WTC11 (cell line): Measurements from ENCODE around the gene CPNE5. TPM values are rescaled to one million over a fixed set of nuclear protein-coding genes. Genes with fewer than 3 reads are reported as not detected.

ENCODE experiments used
- ATAC-seq: fragments of 200-7000 bp; cut with Tn5 transposase; 2 replicates; pipeline ENCODE4 v1.10.0; 2021; ENCODE audit warnings: mild to moderate bottlenecking, moderate library complexity
- CTCF ChIA-PET: fragments of 300-600 bp; sonication (Branson Sonifier 250); formaldehyde crosslinking; loops from one replicate; lab custom pipeline; 2021; ENCODE audit warnings: antibody characterized with exemption; lab: Charles Lee
- POLR2A ChIA-PET: fragments of 350-600 bp; sonication (Branson Sonifier 250); formaldehyde crosslinking; loops from one replicate; lab custom pipeline; 2021; ENCODE audit warnings: antibody characterized with exemption; lab: Charles Lee
- DNase-seq: peaks from one replicate; pipeline ENCODE4 v3.0.0; 2021; ENCODE audit warnings: low spot score
- H3K27ac Mint-ChIP-seq: 2 replicates; pipeline ENCODE4 v1.8.0; 2021; ENCODE audit warnings: mixed read lengths
- H3K27me3 Mint-ChIP-seq: 2 replicates; pipeline ENCODE4 v1.8.0; 2021; ENCODE audit warnings: low read depth, mild to moderate bottlenecking, moderate library complexity, mixed read lengths
- H3K36me3 Mint-ChIP-seq: 2 replicates; pipeline ENCODE4 v1.8.0; 2021; ENCODE audit warnings: mixed read lengths
- H3K4me1 Mint-ChIP-seq: 2 replicates; pipeline ENCODE4 v1.8.0; 2022; ENCODE audit warnings: mixed read lengths
- H3K4me3 Mint-ChIP-seq: 2 replicates; pipeline ENCODE4 v1.8.0; 2021; ENCODE audit warnings: mild to moderate bottlenecking, moderate library complexity, mixed read lengths
- H3K9me3 Mint-ChIP-seq: 2 replicates; pipeline ENCODE4 v1.8.0; 2021; ENCODE audit warnings: mixed read lengths
- CTCF ChIP-seq: fragments of 200-600 bp; IDR thresholded peaks from 2 replicates; pipeline ENCODE4 v1.8.0; 2022; ENCODE audit warnings: antibody characterized with exemption
- GABPB1 ChIP-seq: sonication (generic); formaldehyde crosslinking; IDR thresholded peaks from 2 replicates; pipeline ENCODE4 v1.8.1; 2023; ENCODE audit warnings: mild to moderate bottlenecking, missing genetic modification reagents
- GTF2I ChIP-seq: fragments of 250-450 bp; sonication (Bioruptor Pico); conservative IDR thresholded peaks from 2 replicates; pipeline ENCODE4 v1.4.0; 2021; ENCODE audit warnings: mild to moderate bottlenecking
- JAZF1 ChIP-seq: fragments of 250-450 bp; sonication (Bioruptor Pico); IDR thresholded peaks from 2 replicates; pipeline ENCODE4 v1.9.0; 2021; ENCODE audit warnings: moderate library complexity, mild to moderate bottlenecking, inconsistent platforms
- KAT7 ChIP-seq: sonication (generic); formaldehyde crosslinking; IDR thresholded peaks from 2 replicates; pipeline ENCODE4 v1.8.1; 2023; ENCODE audit warnings: missing genetic modification reagents, mild to moderate bottlenecking, borderline replicate concordance
- NFE2L1 ChIP-seq: sonication (generic); formaldehyde crosslinking; IDR thresholded peaks from 2 replicates; pipeline ENCODE4 v1.8.1; 2023; ENCODE audit warnings: missing genetic modification reagents
- NFYB ChIP-seq: sonication (generic); formaldehyde crosslinking; conservative IDR thresholded peaks from 2 replicates; pipeline ENCODE4 v1.8.0; 2022; ENCODE audit warnings: low read depth, missing genetic modification reagents
- SMAD3 ChIP-seq: sonication (generic); formaldehyde crosslinking; IDR thresholded peaks from 2 replicates; pipeline ENCODE4 v1.8.0; 2022; ENCODE audit warnings: missing genetic modification reagents, mild to moderate bottlenecking, borderline replicate concordance
- SOX15 ChIP-seq: fragments of 250-450 bp; sonication (Bioruptor Pico); IDR thresholded peaks from 2 replicates; pipeline ENCODE4 v1.9.0; 2021; ENCODE audit warnings: mild to moderate bottlenecking
- STAT6 ChIP-seq: sonication (generic); formaldehyde crosslinking; conservative IDR thresholded peaks from 2 replicates; pipeline ENCODE4 v1.8.1; 2023; ENCODE audit warnings: mild to moderate bottlenecking, low read depth, missing genetic modification reagents, moderate library complexity
- TP53 ChIP-seq: sonication (generic); formaldehyde crosslinking; IDR thresholded peaks from 2 replicates; pipeline ENCODE4 v1.8.1; 2023; ENCODE audit warnings: mild to moderate bottlenecking, missing genetic modification reagents
- ZNF416 ChIP-seq: fragments of 250-450 bp; sonication (Bioruptor Pico); IDR thresholded peaks from 2 replicates; pipeline ENCODE4 v1.9.0; 2021; ENCODE audit warnings: mild to moderate bottlenecking, inconsistent platforms
- ZNF423 ChIP-seq: fragments of 250-450 bp; sonication (Bioruptor Pico); IDR thresholded peaks from 2 replicates; pipeline ENCODE4 v2.1.2; 2022; ENCODE audit warnings: mild to moderate bottlenecking, moderate library complexity
- ZNF512 ChIP-seq: sonication (generic); formaldehyde crosslinking; IDR thresholded peaks from 2 replicates; pipeline ENCODE4 v1.8.1; 2022; ENCODE audit warnings: missing genetic modification reagents, borderline replicate concordance
- ZNF532 ChIP-seq: fragments of 250-450 bp; sonication (Bioruptor Pico); IDR thresholded peaks from 2 replicates; pipeline ENCODE4 v1.9.0; 2021; ENCODE audit warnings: mild to moderate bottlenecking, borderline replicate concordance
- ZNF671 ChIP-seq: fragments of 250-450 bp; sonication (Bioruptor Pico); IDR thresholded peaks from 2 replicates; pipeline ENCODE4 v1.8.0; 2021; ENCODE audit warnings: mild to moderate bottlenecking
- total RNA-seq: library from RNA; stranded (reverse); gene quantifications from 3 replicates; pipeline ENCODE4 v1.2.3, GENCODE V29; 2021

CPNE5 gene
- total RNA-seq, 1 experiment from 2014 or later = 0.44 TPM

- TF ChIP-seq ZNF532 (CRISPR knock-in tag) (no peak), ZNF423 (CRISPR knock-in tag) (no peak), TP53 (CRISPR knock-in tag) (no peak), SOX15 (no peak)
Observed at GRCh38 chr6:36873115-36873514, 33.9 kb upstream of the CPNE5 start (continued).

- no peak for ATAC-seq
- peaks cover 26% of the 10 kb centered on the region for H3K4me1 Mint-ChIP-seq
- no peaks in the 10 kb centered on the region for H3K9me3 Mint-ChIP-seq
- H3K27me3 Mint-ChIP-seq = peaks cover 2% of the 10 kb centered on the region; the same call in 1 of the 2 replicates
- DNase-seq = no peak
- TF ChIP-seq GTF2I (CRISPR knock-in tag) (no peak), SOX15 (no peak), STAT6 (CRISPR knock-in tag) (no peak), GABPB1 (CRISPR knock-in tag) (no peak)
- H3K36me3 Mint-ChIP-seq = peaks cover 33% of the 10 kb centered on the region
- ChIA-PET CTCF (interaction anchor here (0.8 to 6.4 kb wide), 3 partner anchors 14 to 146 kb away, joined by 5 to 70 read pairs (median 8); partner anchors contain the start of gene C6orf89), POLR2A (interaction anchor here (0.6 kb wide), 1 partner anchor 26 kb away, joined by 5 read pairs; no protein-coding TSS in a partner anchor)
- no peak overlapping the region for H3K4me3 Mint-ChIP-seq
- no peak overlapping the region; the same call in 1 of the 2 replicates for H3K27ac Mint-ChIP-seq
Observed at GRCh38 chr6:36871686-36872085, 32.4 kb upstream of the CPNE5 start.

GRCh38 chr6:36867471-36868224, 28.4 kb upstream of the CPNE5 start:
- POLR2A ChIA-PET = no interaction called here
- peak overlapping the region; percentile 80 for H3K27ac Mint-ChIP-seq
- TF ChIP-seq KAT7 (CRISPR knock-in tag) (no peak), ZNF671 (no peak), ZNF416 (CRISPR knock-in tag) (no peak), JAZF1 (no peak), SMAD3 (CRISPR knock-in tag) (no peak), NFE2L1 (no peak), CTCF (no peak), ZNF512 (CRISPR knock-in tag) (no peak), NFYB (CRISPR knock-in tag) (no peak)
- TF ChIP-seq, all 79 proteins: peak for 0
- no peak overlapping the region for H3K4me3 Mint-ChIP-seq
- DNase-seq (no peak), ATAC-seq (no peak)
- CTCF ChIA-PET = interaction anchor here (0.7 to 1.3 kb wide), 2 partner anchors 8 to 85 kb away, joined by 3 read pairs; no protein-coding TSS in a partner anchor
- peaks cover 30% of the 10 kb centered on the region for H3K4me1 Mint-ChIP-seq
- H3K36me3 Mint-ChIP-seq = peaks cover 63% of the 10 kb centered on the region
- no peaks in the 10 kb centered on the region for H3K27me3 Mint-ChIP-seq
- no peaks in the 10 kb centered on the region for H3K9me3 Mint-ChIP-seq
